Endothelial cell of umbilical vein (primary cell): ENCODE data around the gene MS4A8. TPM values are rescaled to one million over a fixed set of nuclear protein-coding genes. Genes with fewer than 3 reads are reported as not detected.

Experiments
- BruUV-seq: library from RNA; stranded (reverse); fragments of 400-500 nt; replicated peaks from 2 replicates; lab custom pipeline; 2021; lab: Mats Ljungman, UMichigan
- CTCF ChIA-PET: fragments of 300-600, 350-600 bp; sonication (Branson Sonifier 250); formaldehyde crosslinking; loops from one replicate; lab custom pipeline; 2021; ENCODE audit warnings: antibody characterized with exemption, inconsistent platforms; lab: Charles Lee
- POLR2A ChIA-PET: fragments of 300-600, 350-600 bp; sonication (Branson Sonifier 250); formaldehyde crosslinking; loops from one replicate; lab custom pipeline; 2021; ENCODE audit warnings: antibody characterized with exemption, inconsistent platforms; lab: Charles Lee
- DNase-seq: peaks from one replicate; pipeline ENCODE4 v3.0.0-alpha.2; 2011; ENCODE audit warnings: low read depth, low spot score
- FAIRE-seq: peaks from 2 replicates; lab custom pipeline; 2011; peaks lifted over from hg19 to GRCh38; lab: Jason Lieb, UNC
- H2AFZ ChIP-seq: 2 replicates; pipeline ENCODE4 v1.6.0; 2012; ENCODE audit warnings: low read depth, low read length, control low read depth, inconsistent platforms
- H3K27ac ChIP-seq: 2 replicates; pipeline ENCODE4 v1.5.1; 2011; ENCODE audit warnings: low read depth, mild to moderate bottlenecking, control low read depth, low read length, moderate library complexity; ENCODE audit not compliant: insufficient read depth
- H3K27me3 ChIP-seq, 2 experiments: 2 replicates each; pipeline versions ENCODE4 v1.6.0 to v1.6.1; 2011; ENCODE audit warnings: low read length in 2 of 2, mixed read lengths in 1 of 2; ENCODE audit not compliant: control insufficient read depth in 2 of 2, insufficient read depth in 2 of 2
- H3K36me3 ChIP-seq, 2 experiments: 2 replicates in 1 of 2; 3 replicates in 1 of 2; pipeline ENCODE4 v1.5.1; 2011; ENCODE audit warnings: low read length in 2 of 2, mild to moderate bottlenecking in 1 of 2, moderate library complexity in 1 of 2; ENCODE audit not compliant: control insufficient read depth in 2 of 2, insufficient read depth in 2 of 2; ENCODE audit errors: extremely low read depth in 1 of 2
- H3K4me1 ChIP-seq: 3 replicates; pipeline ENCODE4 v1.5.1; 2011; ENCODE audit warnings: mild to moderate bottlenecking, low read length; ENCODE audit not compliant: control insufficient read depth, insufficient read depth; ENCODE audit errors: extremely low read depth
- H3K4me2 ChIP-seq: 2 replicates; pipeline ENCODE4 v1.6.1; 2011; ENCODE audit warnings: low read length, control low read depth, mixed read lengths; ENCODE audit not compliant: insufficient read depth
- H3K4me3 ChIP-seq, 3 experiments: fragments of 200-600 bp in 1 of 3; sonication (generic), shearing (Covaris generic) in 1 of 3; replicated peaks in 1 of 3; 2 replicates each; pipeline ENCODE4 v1.5.1; 2011 to 2016; ENCODE audit warnings: control low read depth in 3 of 3, low read length in 3 of 3, mild to moderate bottlenecking in 2 of 3, inconsistent platforms in 1 of 3, low read depth in 1 of 3, moderate library complexity in 1 of 3; ENCODE audit not compliant: insufficient read depth in 1 of 3
- H3K79me2 ChIP-seq: 2 replicates; pipeline ENCODE4 v1.6.0; 2012; ENCODE audit warnings: low read length, inconsistent platforms; ENCODE audit not compliant: control insufficient read depth, insufficient read depth
- H3K9ac ChIP-seq: replicated peaks from 2 replicates; pipeline ENCODE3; 2011; ENCODE audit warnings: low read length, control low read depth; ENCODE audit not compliant: insufficient read depth; ENCODE audit errors: extremely low read depth
- H3K9me1 ChIP-seq: replicated peaks from 3 replicates; pipeline ENCODE4 v1.6.0; 2011; ENCODE audit warnings: mild to moderate bottlenecking, low read length; ENCODE audit not compliant: control insufficient read depth, insufficient read depth; ENCODE audit errors: extremely low read depth
- H3K9me3 ChIP-seq: replicated peaks from 2 replicates; pipeline ENCODE4 v1.5.1; 2012; ENCODE audit warnings: low read length, inconsistent platforms; ENCODE audit not compliant: control insufficient read depth, insufficient read depth
- H4K20me1 ChIP-seq: replicated peaks from 2 replicates; pipeline ENCODE3; 2011; ENCODE audit warnings: mild to moderate bottlenecking, low read length; ENCODE audit not compliant: control insufficient read depth, insufficient read depth; ENCODE audit errors: extremely low read depth
- CTCF ChIP-seq, 2 donors: IDR thresholded peaks; 1 replicate in 1 of 2; 2 replicates in 1 of 2; pipeline ENCODE4 v1.5.1; 2011; ENCODE audit warnings: low read length in 2 of 2, mild to moderate bottlenecking in 2 of 2, moderate library complexity in 2 of 2, control low read depth in 1 of 2, inconsistent platforms in 1 of 2, low read depth in 1 of 2; ENCODE audit not compliant: insufficient read depth in 1 of 2; ENCODE audit errors: extremely low read depth in 1 of 2
- EZH2 ChIP-seq: IDR thresholded peaks from 2 replicates; pipeline ENCODE4 v1.6.1; 2012; ENCODE audit warnings: borderline replicate concordance, low read depth, mild to moderate bottlenecking, moderate library complexity, low read length, inconsistent platforms; ENCODE audit not compliant: severe bottlenecking
- FOS ChIP-seq: IDR thresholded peaks from 2 replicates; pipeline ENCODE4 v1.6.1; 2011; ENCODE audit warnings: mild to moderate bottlenecking, low read length, moderate library complexity, borderline replicate concordance; ENCODE audit not compliant: insufficient read depth
- GATA2 ChIP-seq: IDR thresholded peaks from 2 replicates; pipeline ENCODE4 v1.7.0; 2011; ENCODE audit warnings: low read depth, mild to moderate bottlenecking, moderate library complexity, mixed read lengths, low read length; ENCODE audit not compliant: insufficient read length, insufficient read depth
- JUN ChIP-seq: IDR thresholded peaks from 2 replicates; pipeline ENCODE4 v1.6.1; 2011; ENCODE audit warnings: borderline replicate concordance, low read depth; ENCODE audit not compliant: insufficient read length, insufficient read depth
- MAX ChIP-seq: IDR thresholded peaks from 2 replicates; pipeline ENCODE4 v1.6.1; 2011; ENCODE audit not compliant: insufficient read depth, insufficient read length
- MYC ChIP-seq: IDR thresholded peaks from one replicate; pipeline ENCODE4 v1.6.1; 2011; ENCODE audit warnings: mild to moderate bottlenecking, low read depth, low read length
- POLR2A ChIP-seq: IDR thresholded peaks from 2 replicates; pipeline ENCODE4 v1.6.1; 2012; ENCODE audit warnings: low read depth, mild to moderate bottlenecking, control low read depth, low read length
- POLR2AphosphoS5 ChIP-seq: IDR thresholded peaks from 2 replicates; pipeline ENCODE4 v1.6.1; 2012; ENCODE audit warnings: low read depth, mild to moderate bottlenecking, control low read depth, low read length, moderate library complexity; ENCODE audit not compliant: insufficient read depth
- dilution Hi-C: fragments of 300-500 bp; cut with MboI; formaldehyde crosslinking; loops from one replicate; pipeline ENCODE4 v1.15.0; 2019; ENCODE audit warnings: low sequenced_read_pairs; ENCODE audit not compliant: extremely low pct_ligation_motif_present
- intact Hi-C: fragments of 100-400 bp; cut with micrococcal nuclease; formaldehyde crosslinking; loops from one replicate; pipeline ENCODE4 v1.10.0; 2022
- polyA plus RNA-seq, 4 experiments: library from polyadenylated mRNA; depleted of rRNA in 3 of 4; stranded (reverse) in 3 of 4; unstranded in 1 of 4; fragments of >200 nt; gene quantifications; 2 replicates each; pipeline versions ENCODE4 v1.2.1 to v1.2.3, GENCODE V29; 2011 to 2012; ENCODE audit warnings: missing spikeins in 1 of 4
- total RNA-seq: library from RNA; stranded (reverse); gene quantifications from 2 replicates; pipeline ENCODE4 v1.2.3, GENCODE V29; 2021

The MS4A8 gene
- total and polyA plus RNA-seq, 2 donors (not counting 3 experiments of a cell fraction or from before 2014, with no cell fraction given) = not detected

GRCh38 chr11:60753309-60753708 is 53.9 kb downstream of the MS4A8 start:
- intact Hi-C loops (no loop called here), dilution Hi-C loops (no loop called here)
- H3K4me2 ChIP-seq = no peak overlapping the region
- H3K9me1 ChIP-seq = no peaks in the 10 kb centered on the region
- peaks cover 0 to 5% of the 10 kb centered on the region in 2 experiments for H3K27me3 ChIP-seq
- H3K9me3 ChIP-seq = no peaks in the 10 kb centered on the region
- BruUV-seq = no TSS peak
- TF ChIP-seq MAX (no peak), CTCF (IDR thresholded peaks at IDR 0.05; ENCODE audit: extremely low read depth in 1 of 2, insufficient read depth in 1 of 2, low read depth in 1 of 2, low read length in 2 of 2) (no peak), JUN (no peak), FOS (no peak), GATA2 (no peak), POLR2A (no peak), EZH2 (no peak), MYC (no peak), POLR2AphosphoS5 (no peak)
- no peak for FAIRE-seq
- H3K36me3 ChIP-seq = no peaks in the 10 kb centered on the region
- CTCF ChIA-PET = interaction anchor here (1.1 to 1.4 kb wide), 3 partner anchors 9 to 22 kb away, joined by 4 to 6 read pairs (median 4); no protein-coding TSS in a partner anchor
- POLR2A ChIA-PET = no interaction called here
- H3K27ac ChIP-seq = no peak overlapping the region
- H2AFZ ChIP-seq = no peak overlapping the region
- H3K9ac ChIP-seq = no peak overlapping the region
- H3K79me2 ChIP-seq = no peaks in the 10 kb centered on the region
- H3K4me3 ChIP-seq = no peak overlapping the region
- no peaks in the 10 kb centered on the region for H4K20me1 ChIP-seq
- H3K4me1 ChIP-seq = no peaks in the 10 kb centered on the region
- no peak for DNase-seq
